ENCODE measurements around the gene PROK2. TPM values are rescaled to one million over a fixed set of nuclear protein-coding genes. Genes with fewer than 3 reads are reported as not detected.

PROK2 gene
- total RNA-seq, 1 donor from 2014 or later = not detected

DNA sequence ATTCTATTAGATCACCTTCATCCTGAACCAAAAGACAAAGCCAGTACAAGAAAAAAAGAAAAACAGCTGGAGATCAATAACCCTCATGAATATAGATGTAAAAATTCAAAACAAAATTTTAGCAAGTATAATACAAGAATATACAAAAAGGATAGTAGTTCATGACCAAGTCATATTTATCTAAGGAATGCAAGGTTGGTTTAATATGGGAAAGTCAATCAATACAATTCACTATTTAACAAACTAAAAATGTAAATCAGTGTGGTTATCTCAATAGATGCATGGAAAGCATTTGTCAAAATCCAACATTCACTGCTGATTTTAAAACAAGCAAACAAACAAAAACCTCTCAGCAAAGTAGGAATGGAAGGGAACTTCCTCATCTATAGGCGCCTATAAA is 42.3 kb downstream of the PROK2 start:
- Mint-ChIP-seq H3K27me3 (ENCODE audit: low read depth, unreplicated experiment) (peaks cover 5% of the 10 kb centered on the region), H3K36me3 (ENCODE audit: low read depth, unreplicated experiment) (no peaks in the 10 kb centered on the region), H3K27ac (ENCODE audit: unreplicated experiment) (no peak overlapping the region), H3K4me3 (ENCODE audit: unreplicated experiment) (no peak overlapping the region), H3K9me3 (ENCODE audit: unreplicated experiment) (peaks cover 7% of the 10 kb centered on the region), H3K4me1 (ENCODE audit: low read depth, unreplicated experiment) (no peaks in the 10 kb centered on the region)
- Histone ChIP-seq H3K4me2 (ENCODE audit: low read length) (no peak overlapping the region), H3K4me1 (ENCODE audit: insufficient read depth, low read length) (no peaks in the 10 kb centered on the region), H2AFZ (ENCODE audit: low read depth, low read length) (no peak overlapping the region), H3K27me3 (ENCODE audit: insufficient read depth, low read length) (no peaks in the 10 kb centered on the region), H3K9me3 (ENCODE audit: insufficient read depth, low read depth, low read length) (peaks cover 4% of the 10 kb centered on the region), H3K27ac (ENCODE audit: low read depth, low read length) (no peak overlapping the region), H4K20me1 (ENCODE audit: insufficient read depth, low read length) (no peaks in the 10 kb centered on the region), H3K9ac (ENCODE audit: low read length) (no peak overlapping the region), H3K4me3 (ENCODE audit: insufficient read depth, low read depth, low read length) (no peak overlapping the region), H3K36me3 (ENCODE audit: insufficient read depth, low read length) (no peaks in the 10 kb centered on the region), H3K79me2 (ENCODE audit: insufficient read depth, low read length) (no peaks in the 10 kb centered on the region)
- TF ChIP-seq, protein P1, sequence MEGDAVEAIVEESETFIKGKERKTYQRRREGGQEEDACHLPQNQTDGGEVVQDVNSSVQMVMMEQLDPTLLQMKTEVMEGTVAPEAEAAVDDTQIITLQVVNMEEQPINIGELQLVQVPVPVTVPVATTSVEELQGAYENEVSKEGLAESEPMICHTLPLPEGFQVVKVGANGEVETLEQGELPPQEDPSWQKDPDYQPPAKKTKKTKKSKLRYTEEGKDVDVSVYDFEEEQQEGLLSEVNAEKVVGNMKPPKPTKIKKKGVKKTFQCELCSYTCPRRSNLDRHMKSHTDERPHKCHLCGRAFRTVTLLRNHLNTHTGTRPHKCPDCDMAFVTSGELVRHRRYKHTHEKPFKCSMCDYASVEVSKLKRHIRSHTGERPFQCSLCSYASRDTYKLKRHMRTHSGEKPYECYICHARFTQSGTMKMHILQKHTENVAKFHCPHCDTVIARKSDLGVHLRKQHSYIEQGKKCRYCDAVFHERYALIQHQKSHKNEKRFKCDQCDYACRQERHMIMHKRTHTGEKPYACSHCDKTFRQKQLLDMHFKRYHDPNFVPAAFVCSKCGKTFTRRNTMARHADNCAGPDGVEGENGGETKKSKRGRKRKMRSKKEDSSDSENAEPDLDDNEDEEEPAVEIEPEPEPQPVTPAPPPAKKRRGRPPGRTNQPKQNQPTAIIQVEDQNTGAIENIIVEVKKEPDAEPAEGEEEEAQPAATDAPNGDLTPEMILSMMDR (IDR thresholded peaks at IDR 0.05; ENCODE audit: insufficient read depth, low read depth, low read length) = no peak
- no peak for TF ChIP-seq EZH2 (IDR thresholded peaks at IDR 0.05; ENCODE audit: insufficient read depth, low read length)
- DNase-seq (ENCODE audit: low read depth) (no peak), FAIRE-seq (no peak)

DNA sequence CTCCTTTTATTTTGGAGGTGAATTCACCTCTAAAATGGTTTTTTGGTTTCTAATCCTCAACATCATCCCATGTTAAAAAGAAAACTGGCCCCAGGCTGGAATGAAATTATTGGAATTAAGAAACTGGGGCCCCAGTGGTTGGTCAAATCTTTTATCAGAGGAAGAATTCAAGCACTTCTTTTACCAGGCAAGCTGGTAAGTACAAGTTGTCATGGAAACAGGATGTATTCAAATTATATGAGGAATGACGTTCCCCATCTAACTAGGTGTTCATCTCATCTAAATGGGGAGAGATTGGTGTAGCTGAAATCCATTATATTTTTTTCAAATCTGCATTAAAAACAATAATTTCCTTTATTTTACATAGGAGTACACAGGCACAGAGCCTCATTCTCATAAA is 50.1 kb downstream of the PROK2 start:
- no peaks in the 10 kb centered on the region for H3K79me2 ChIP-seq (ENCODE audit: insufficient read depth, low read length)
- H2AFZ ChIP-seq (ENCODE audit: low read depth, low read length) = no peak overlapping the region
- H3K9me3 ChIP-seq (ENCODE audit: insufficient read depth, low read depth, low read length) = no peaks in the 10 kb centered on the region
- Mint-ChIP-seq H3K4me1 (ENCODE audit: low read depth, unreplicated experiment) (peaks cover under 1% of the 10 kb centered on the region), H3K9me3 (ENCODE audit: unreplicated experiment) (peaks cover 7% of the 10 kb centered on the region), H3K36me3 (ENCODE audit: low read depth, unreplicated experiment) (no peaks in the 10 kb centered on the region), H3K27me3 (ENCODE audit: low read depth, unreplicated experiment) (peaks cover 8% of the 10 kb centered on the region), H3K27ac (ENCODE audit: unreplicated experiment) (no peak overlapping the region), H3K4me3 (ENCODE audit: unreplicated experiment) (no peak overlapping the region)
- no peak overlapping the region for H3K9ac ChIP-seq (ENCODE audit: low read length)
- DNase-seq (ENCODE audit: low read depth) (no peak), FAIRE-seq (no peak)
- no peaks in the 10 kb centered on the region for H3K36me3 ChIP-seq (ENCODE audit: insufficient read depth, low read length)
- no peak overlapping the region for H3K27ac ChIP-seq (ENCODE audit: low read depth, low read length)
- TF ChIP-seq, protein P1 (IDR thresholded peaks at IDR 0.05; ENCODE audit: insufficient read depth, low read depth, low read length) = no peak
- no peak for TF ChIP-seq EZH2 (IDR thresholded peaks at IDR 0.05; ENCODE audit: insufficient read depth, low read length)
- no peaks in the 10 kb centered on the region for H3K4me1 ChIP-seq (ENCODE audit: insufficient read depth, low read length)
- no peak overlapping the region for H3K4me3 ChIP-seq (ENCODE audit: insufficient read depth, low read depth, low read length)
- H3K4me2 ChIP-seq (ENCODE audit: low read length) = no peak overlapping the region
- peaks cover 4% of the 10 kb centered on the region for H3K27me3 ChIP-seq (ENCODE audit: insufficient read depth, low read length)
- no peaks in the 10 kb centered on the region for H4K20me1 ChIP-seq (ENCODE audit: insufficient read depth, low read length)

DNA sequence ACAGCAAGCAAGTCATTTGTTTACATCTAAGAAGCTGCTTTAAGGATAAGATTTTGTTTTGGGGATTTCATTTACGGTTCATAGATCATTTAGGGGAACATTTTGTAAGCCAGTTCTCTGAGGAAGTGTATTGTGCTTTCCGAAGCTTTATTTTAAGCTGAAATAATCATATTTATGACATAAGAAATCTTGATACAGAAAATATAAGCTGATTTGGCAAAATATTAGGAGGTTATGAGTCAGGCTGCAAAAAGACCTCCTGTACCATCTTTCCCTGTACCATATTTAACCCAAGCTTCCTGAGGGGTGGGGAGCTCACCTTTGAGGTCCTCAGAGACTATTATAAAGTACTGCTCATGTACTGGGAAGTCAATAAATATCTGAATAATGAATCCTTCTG is 51.6 kb downstream of the PROK2 start:
- no peak overlapping the region for H3K4me3 Mint-ChIP-seq (ENCODE audit: unreplicated experiment)
- Histone ChIP-seq H3K27me3 (ENCODE audit: insufficient read depth, low read length) (peaks cover 9% of the 10 kb centered on the region), H3K27ac (ENCODE audit: low read depth, low read length) (no peak overlapping the region), H3K4me3 (ENCODE audit: insufficient read depth, low read depth, low read length) (no peak overlapping the region), H4K20me1 (ENCODE audit: insufficient read depth, low read length) (no peaks in the 10 kb centered on the region), H3K4me1 (ENCODE audit: insufficient read depth, low read length) (peaks cover 7% of the 10 kb centered on the region), H3K4me2 (ENCODE audit: low read length) (no peak overlapping the region), H3K9ac (ENCODE audit: low read length) (no peak overlapping the region), H2AFZ (ENCODE audit: low read depth, low read length) (no peak overlapping the region), H3K79me2 (ENCODE audit: insufficient read depth, low read length) (no peaks in the 10 kb centered on the region), H3K36me3 (ENCODE audit: insufficient read depth, low read length) (no peaks in the 10 kb centered on the region), H3K9me3 (ENCODE audit: insufficient read depth, low read depth, low read length) (no peaks in the 10 kb centered on the region)
- no peaks in the 10 kb centered on the region for H3K36me3 Mint-ChIP-seq (ENCODE audit: low read depth, unreplicated experiment)
- no peak overlapping the region for H3K27ac Mint-ChIP-seq (ENCODE audit: unreplicated experiment)
- H3K27me3 Mint-ChIP-seq (ENCODE audit: low read depth, unreplicated experiment) = peaks cover 13% of the 10 kb centered on the region
- no peak for TF ChIP-seq EZH2 (IDR thresholded peaks at IDR 0.05; ENCODE audit: insufficient read depth, low read length)
- TF ChIP-seq, protein P1 (IDR thresholded peaks at IDR 0.05; ENCODE audit: insufficient read depth, low read depth, low read length) = no peak
- peaks cover 7% of the 10 kb centered on the region for H3K9me3 Mint-ChIP-seq (ENCODE audit: unreplicated experiment)
- H3K4me1 Mint-ChIP-seq (ENCODE audit: low read depth, unreplicated experiment) = peaks cover 5% of the 10 kb centered on the region
- DNase-seq (ENCODE audit: low read depth) (no peak), FAIRE-seq (no peak)

All from astrocyte (in vitro differentiated cells and primary cell).